NOMO-1 (cell line): ENCODE data around the gene ELP1.

Source experiments
- DNase-seq, 2 experiments: peaks; one replicate each; lab custom pipeline; 2025; ENCODE audit not compliant: unreplicated experiment in 2 of 2; lab: John Stamatoyannopoulos, UW

ELP1 gene

DNA sequence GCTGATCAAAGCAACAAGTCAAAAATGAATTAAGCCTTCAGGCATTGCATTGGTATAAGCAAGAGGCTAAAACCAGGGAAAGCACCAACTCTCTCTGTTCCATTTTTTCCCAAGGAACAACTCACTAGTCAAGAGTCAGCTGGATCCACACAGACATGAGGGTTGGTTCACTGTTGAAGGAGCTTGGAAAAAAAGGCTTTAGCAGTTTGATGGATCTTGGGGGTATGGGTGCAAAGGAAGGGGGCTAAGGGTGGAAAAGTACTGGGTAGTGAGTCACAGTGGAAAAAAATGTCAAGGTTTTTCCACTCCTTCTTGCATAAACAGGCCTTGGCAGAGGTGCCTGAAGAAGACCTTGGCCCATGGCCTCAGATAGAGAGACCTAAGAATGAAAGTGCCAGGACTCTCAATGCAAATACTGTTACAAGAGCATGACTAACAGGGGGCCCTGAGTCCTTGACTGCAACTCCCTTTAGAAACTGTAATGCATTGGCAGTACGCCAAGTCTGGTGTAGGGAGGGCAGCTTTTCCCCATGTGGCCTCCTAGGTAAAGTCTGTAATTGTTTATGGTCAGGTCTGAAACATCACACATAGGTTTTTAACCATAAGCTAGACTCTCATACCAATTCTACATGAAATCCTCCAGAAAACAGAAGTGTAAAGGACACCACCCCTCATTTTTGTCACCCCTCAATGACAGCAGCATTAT, 48.1 kb downstream of the ELP1 start:
- peak in 1 of 2 experiments; percentile 26 for DNase-seq

GRCh38 chr9:108884701-108885100, 49.2 kb downstream of the ELP1 start:
- no peak for DNase-seq

GRCh38 chr9:108883085-108883484, 50.8 kb downstream of the ELP1 start:
- DNase-seq: no peak

- DNase-seq: no peak
These were observed 51.7 kb downstream of the ELP1 start for GRCh38 chr9:108882052-108882888.

DNA sequence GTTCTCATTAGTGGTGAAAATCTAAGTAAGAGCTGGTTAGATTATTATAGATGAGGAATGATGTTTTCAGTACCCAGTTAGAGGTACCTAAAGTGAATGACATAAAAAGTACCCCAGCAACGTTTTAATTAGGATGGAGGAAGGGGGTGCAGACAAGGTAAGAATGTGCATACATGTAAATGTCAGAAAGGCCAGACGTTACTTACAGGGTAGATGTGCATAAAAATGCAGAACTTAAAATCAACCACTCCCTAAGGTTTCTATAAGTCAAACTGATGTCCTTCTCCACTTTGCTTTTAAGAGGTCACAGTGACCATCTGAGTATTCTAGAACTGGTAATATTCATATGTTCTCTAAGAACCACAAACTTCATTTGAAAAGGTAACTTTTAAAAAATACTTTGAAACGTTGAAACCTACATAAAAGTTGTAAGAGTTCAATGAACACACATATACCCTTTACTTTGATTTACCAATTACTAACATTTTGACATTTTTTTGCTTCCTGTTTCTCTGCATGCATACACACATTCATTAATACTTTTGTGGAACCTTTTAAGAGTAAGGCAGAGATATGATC, 53.1 kb downstream of the ELP1 start:
- no peak for DNase-seq

GRCh38 chr9:108877524-108877923, 56.4 kb downstream of the ELP1 start:
- DNase-seq: no peak

DNA sequence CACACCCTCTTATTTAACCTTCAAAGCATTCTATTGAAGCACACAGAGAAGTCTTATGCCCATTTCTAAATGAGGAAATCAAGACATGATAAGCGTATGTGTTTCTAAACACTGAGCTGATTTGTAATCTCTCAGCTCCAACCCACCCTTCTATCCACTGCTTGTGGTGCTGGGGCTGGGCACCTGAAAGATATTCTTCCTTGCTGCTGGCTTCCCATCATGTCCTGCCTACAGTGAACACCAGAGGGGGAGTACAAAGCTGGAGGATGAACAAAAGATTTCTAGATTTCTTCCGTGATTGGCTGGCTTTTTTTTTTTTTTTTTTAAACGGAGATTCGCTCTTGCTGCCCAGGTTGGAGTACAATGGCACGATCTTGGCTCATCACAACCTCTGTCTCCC, 57.5 kb downstream of the ELP1 start:
- DNase-seq: no peak

GRCh38 chr9:108874058-108874788, 59.7 kb downstream of the ELP1 start:
- DNase-seq: no peak

- no peak for DNase-seq
These were observed 64.7 kb downstream of the ELP1 start for GRCh38 chr9:108869092-108869725.

- no peak for DNase-seq
These were observed 66.1 kb downstream of the ELP1 start for GRCh38 chr9:108867829-108868228.

- DNase-seq: no peak
These were observed 66.8 kb downstream of the ELP1 start for GRCh38 chr9:108867116-108867515.

DNA sequence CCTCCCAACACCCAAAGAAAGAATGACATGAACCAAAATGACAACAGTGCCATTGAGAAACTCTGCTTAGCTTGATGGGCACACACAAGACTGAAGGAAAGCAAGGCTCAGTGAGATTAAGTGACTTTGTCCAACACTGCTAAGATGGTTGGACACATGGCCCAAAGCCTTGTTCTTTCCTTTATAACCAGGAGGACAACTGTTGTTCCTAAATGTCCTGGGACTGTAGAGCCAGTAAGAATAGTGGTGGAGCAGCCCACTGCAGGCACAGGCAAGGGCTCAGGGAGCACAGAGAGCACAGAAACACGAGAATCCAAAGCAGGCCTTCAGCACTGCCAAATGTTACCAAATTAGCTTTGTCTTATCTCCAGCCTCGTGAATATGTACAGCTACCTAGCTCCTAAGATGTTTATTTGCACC, 67.9 kb downstream of the ELP1 start:
- no peak for DNase-seq

DNA sequence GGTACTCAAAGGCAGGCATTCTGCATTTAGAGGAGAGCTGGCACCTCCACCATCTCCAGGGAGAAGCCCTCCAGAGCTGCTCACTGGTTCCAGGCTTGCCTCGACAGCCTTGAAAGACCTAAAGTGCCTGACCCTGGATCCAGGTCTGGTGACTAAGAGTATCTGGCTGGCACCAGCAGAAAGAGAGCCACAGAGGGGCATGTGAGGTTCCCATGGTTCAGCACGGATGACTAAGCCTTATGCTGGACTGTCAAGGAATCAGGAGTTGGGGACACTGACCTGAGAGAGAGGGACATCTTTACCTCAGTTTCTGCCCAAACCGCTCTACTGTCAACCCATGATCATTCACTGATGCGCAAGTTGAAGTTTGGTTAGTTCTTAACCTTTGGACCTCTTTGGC, 68.9 kb downstream of the ELP1 start:
- DNase-seq: no peak

GRCh38 chr9:108864446-108864845, 69.5 kb downstream of the ELP1 start:
- no peak for DNase-seq

GRCh38 chr9:108863891-108864290, 70.0 kb downstream of the ELP1 start:
- DNase-seq: no peak

DNA sequence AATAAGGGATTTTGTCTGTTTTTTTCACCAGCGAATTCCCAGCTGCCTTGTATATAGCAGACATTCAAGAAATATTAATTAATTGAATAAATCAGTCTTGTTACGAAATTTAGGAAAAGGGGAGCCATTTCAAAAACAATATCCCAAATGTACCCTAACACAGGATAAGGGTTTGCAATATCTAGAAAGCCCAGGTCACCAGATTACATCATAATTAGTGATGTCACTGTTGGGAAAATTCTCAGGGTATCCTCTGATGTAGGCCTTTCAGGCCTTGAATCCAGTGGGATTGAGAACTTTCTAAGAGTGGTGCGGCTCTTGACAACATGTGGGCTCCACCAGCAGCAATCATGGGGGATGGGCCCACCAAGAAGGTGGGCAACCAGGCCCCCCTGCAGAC, 71.9 kb downstream of the ELP1 start, which contains the start of gene ACTL7A:
ACTL7A (plus strand) TSS at position 270 of the 400 bp plus-strand sequence; CDS start at position 327, 57 bp downstream.
- no peak for DNase-seq

- no peak for DNase-seq
These were observed 72.5 kb downstream of the ELP1 start for GRCh38 chr9:108861464-108861863.

DNA sequence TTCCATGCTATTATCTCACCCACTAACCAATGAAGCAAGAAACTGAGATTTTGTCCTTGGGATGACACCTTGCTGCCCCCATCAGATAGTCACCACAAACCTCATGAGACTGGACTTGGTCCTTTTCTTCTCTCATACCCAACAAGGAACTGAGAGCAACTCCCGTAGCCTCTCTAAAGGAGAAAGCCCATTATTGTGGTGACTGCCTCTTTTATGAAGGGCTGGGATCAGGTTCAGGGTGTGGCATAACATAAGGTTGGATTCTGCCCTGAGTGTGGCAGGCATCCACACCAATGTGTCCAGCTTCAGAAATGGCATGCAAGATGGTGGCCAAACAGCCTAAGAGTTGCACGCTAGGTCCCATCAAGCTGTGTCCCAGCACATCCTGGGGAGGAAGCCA, 73.2 kb downstream of the ELP1 start:
- DNase-seq: no peak

DNA sequence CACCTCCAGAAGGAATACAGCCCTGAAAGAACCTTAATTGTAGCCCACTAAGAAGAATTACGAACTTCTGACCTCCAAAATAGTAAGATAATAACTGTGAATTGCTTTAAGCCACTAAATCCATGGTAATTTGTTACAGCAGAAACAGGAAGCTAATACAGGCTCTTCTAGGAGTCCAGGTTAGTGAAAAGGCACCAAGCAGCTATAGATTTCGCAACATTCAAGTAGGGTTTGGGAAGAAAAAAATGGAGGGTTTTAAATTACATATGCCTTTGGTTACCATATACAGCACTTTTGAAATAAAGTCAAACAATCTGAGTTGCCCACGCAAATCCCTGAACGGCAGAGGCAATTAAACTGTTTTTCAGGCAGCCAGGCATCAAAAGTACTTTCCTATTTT, 73.6 kb downstream of the ELP1 start:
- peak in 1 of 2 experiments; percentile 13 for DNase-seq

DNA sequence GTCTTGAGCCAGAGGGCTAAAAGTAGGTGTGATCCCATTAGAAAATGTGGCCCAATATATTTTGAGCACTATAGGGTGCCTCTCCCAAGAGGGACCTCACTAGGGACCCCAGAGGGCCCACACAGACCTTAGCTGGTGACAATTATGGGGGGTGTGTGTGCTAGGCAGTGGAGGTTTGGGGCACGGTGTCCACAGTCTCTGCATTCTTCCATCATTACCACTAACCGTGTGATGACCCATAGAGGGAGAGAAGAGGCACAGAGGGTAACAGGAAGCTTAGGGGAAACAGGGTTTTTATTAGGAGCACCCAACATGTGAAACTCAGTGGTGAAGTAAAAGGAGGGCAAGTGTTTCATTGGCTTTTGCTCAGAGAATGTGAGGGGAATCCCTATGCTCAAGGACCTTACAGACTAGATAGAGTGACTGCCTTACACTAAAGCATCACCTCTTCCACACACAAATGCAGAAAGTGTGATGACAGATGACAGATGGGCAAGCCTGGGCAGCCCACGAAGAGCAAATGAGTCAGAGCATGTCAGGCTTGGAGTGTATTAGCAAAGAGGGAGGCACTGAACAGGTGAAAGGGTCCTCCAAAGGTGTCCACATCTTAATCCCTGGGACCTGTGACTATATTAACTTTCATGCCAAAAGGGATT, 74.3 kb downstream of the ELP1 start:
- DNase-seq: no peak
